ENCODE measurements around the gene KBTBD7. TPM values are rescaled to one million over a fixed set of nuclear protein-coding genes. Genes with fewer than 3 reads are reported as not detected.

KBTBD7 gene
- total and polyA plus RNA-seq, 2 of the 13 experiments (the other 11 are each of a cell fraction or from before 2014, with no cell fraction given): 3.6 to 9.0 TPM

GRCh38 chr13:41193919-41194824 lies at the start of gene KBTBD7 (continued):
- TF ChIP-seq, protein P1, sequence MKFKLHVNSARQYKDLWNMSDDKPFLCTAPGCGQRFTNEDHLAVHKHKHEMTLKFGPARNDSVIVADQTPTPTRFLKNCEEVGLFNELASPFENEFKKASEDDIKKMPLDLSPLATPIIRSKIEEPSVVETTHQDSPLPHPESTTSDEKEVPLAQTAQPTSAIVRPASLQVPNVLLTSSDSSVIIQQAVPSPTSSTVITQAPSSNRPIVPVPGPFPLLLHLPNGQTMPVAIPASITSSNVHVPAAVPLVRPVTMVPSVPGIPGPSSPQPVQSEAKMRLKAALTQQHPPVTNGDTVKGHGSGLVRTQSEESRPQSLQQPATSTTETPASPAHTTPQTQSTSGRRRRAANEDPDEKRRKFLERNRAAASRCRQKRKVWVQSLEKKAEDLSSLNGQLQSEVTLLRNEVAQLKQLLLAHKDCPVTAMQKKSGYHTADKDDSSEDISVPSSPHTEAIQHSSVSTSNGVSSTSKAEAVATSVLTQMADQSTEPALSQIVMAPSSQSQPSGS (CRISPR knock-in tag; IDR thresholded peaks at IDR 0.05): peak; percentile 63; the same call in 1 of the 2 replicates
- TF ChIP-seq ZSCAN31 (CRISPR knock-in tag; IDR thresholded peaks at IDR 0.05; ENCODE audit: low read depth) (peak; percentile 36; the same call in 1 of the 2 replicates), ZNF792 (CRISPR knock-in tag; IDR thresholded peaks at IDR 0.05) (0 out of 2 replicates have a peak, but pooled peaks have one; percentile 41), KAT8 (CRISPR knock-in tag; IDR thresholded peaks at IDR 0.05) (peak; percentile 87), NFYC (CRISPR knock-in tag; IDR thresholded peaks at IDR 0.05) (peak; percentile 26; the same call in 1 of the 2 replicates), ZNF468 (CRISPR knock-in tag; IDR thresholded peaks at IDR 0.05) (peak; percentile 68; the same call in 1 of the 2 replicates), ATRX (CRISPR knock-in tag; IDR thresholded peaks at IDR 0.05; ENCODE audit: borderline replicate concordance) (no peak), ZNF292 (CRISPR knock-in tag; IDR thresholded peaks at IDR 0.05; ENCODE audit: borderline replicate concordance, low read depth) (peak; percentile 81), NFKB2 (CRISPR knock-in tag; IDR thresholded peaks at IDR 0.05; ENCODE audit: borderline replicate concordance) (peak; percentile 88; the same call in 1 of the 2 replicates), ARID5B (CRISPR knock-in tag; IDR thresholded peaks at IDR 0.05) (peak; percentile 67), ZNF543 (CRISPR knock-in tag; IDR thresholded peaks at IDR 0.05) (peak; percentile 88; the same call in 1 of the 2 replicates), HNF4A (CRISPR knock-in tag; IDR thresholded peaks at IDR 0.05) (0 out of 2 replicates have a peak, but pooled peaks have one; percentile 2), ASH2L (IDR thresholded peaks at IDR 0.05; ENCODE audit: insufficient read length, low read depth, low read length) (peak; percentile 91), KDM2A (CRISPR knock-in tag; IDR thresholded peaks at IDR 0.05; ENCODE audit: borderline replicate concordance, low read depth) (peak; percentile 94), BRCA1 (CRISPR knock-in tag; IDR thresholded peaks at IDR 0.05) (no peak), MAZ (IDR thresholded peaks at IDR 0.05; ENCODE audit: borderline replicate concordance, low read depth, low read length) (peak; percentile 87), MAZ (CRISPR knock-in tag; IDR thresholded peaks at IDR 0.05; ENCODE audit: low read depth) (peak; percentile 81; the same call in 1 of the 2 replicates)
- TF ChIP-seq, protein P2, sequence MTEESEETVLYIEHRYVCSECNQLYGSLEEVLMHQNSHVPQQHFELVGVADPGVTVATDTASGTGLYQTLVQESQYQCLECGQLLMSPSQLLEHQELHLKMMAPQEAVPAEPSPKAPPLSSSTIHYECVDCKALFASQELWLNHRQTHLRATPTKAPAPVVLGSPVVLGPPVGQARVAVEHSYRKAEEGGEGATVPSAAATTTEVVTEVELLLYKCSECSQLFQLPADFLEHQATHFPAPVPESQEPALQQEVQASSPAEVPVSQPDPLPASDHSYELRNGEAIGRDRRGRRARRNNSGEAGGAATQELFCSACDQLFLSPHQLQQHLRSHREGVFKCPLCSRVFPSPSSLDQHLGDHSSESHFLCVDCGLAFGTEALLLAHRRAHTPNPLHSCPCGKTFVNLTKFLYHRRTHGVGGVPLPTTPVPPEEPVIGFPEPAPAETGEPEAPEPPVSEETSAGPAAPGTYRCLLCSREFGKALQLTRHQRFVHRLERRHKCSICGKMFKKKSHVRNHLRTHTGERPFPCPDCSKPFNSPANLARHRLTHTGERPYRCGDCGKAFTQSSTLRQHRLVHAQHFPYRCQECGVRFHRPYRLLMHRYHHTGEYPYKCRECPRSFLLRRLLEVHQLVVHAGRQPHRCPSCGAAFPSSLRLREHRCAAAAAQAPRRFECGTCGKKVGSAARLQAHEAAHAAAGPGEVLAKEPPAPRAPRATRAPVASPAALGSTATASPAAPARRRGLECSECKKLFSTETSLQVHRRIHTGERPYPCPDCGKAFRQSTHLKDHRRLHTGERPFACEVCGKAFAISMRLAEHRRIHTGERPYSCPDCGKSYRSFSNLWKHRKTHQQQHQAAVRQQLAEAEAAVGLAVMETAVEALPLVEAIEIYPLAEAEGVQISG (CRISPR knock-in tag; IDR thresholded peaks at IDR 0.05): peak; percentile 89
- TF ChIP-seq, protein P3, sequence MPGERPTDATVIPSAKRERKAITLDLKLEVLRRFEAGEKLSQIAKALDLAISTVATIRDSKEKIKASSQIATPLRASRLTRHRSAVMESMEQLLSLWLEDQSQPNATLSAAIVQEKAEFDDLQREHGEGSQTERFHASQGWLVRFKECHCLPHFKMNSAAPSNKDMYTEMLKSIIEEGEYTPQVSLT (CRISPR knock-in tag; IDR thresholded peaks at IDR 0.05; ENCODE audit: borderline replicate concordance, low read depth): no peak
- TF ChIP-seq, protein P4, sequence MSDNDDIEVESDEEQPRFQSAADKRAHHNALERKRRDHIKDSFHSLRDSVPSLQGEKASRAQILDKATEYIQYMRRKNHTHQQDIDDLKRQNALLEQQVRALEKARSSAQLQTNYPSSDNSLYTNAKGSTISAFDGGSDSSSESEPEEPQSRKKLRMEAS (IDR thresholded peaks at IDR 0.05): peak; percentile 78; the same call in 1 of the 2 replicates
